Muscle layer of duodenum (tissue), 2 donors: ENCODE results near the gene FBN1.

Experiments
- H3K27ac ChIP-seq: one replicate; pipeline ENCODE4 v1.7.0; 2013; ENCODE audit warnings: mild to moderate bottlenecking, low read length
- H3K27me3 ChIP-seq: one replicate; pipeline ENCODE4 v1.7.0; 2013; ENCODE audit warnings: low read depth, mild to moderate bottlenecking, control low read depth, low read length
- H3K36me3 ChIP-seq, 2 donors: one replicate each; pipeline ENCODE4 v1.7.0; 2013; ENCODE audit warnings: low read length in 2 of 2, control low read depth in 1 of 2, mild to moderate bottlenecking in 1 of 2; ENCODE audit not compliant: insufficient read depth in 2 of 2, control insufficient read depth in 1 of 2
- H3K4me1 ChIP-seq, 2 donors: one replicate each; pipeline ENCODE4 v1.7.0; 2013; ENCODE audit warnings: low read length in 2 of 2, mild to moderate bottlenecking in 2 of 2, control low read depth in 1 of 2, moderate library complexity in 1 of 2; ENCODE audit not compliant: insufficient read depth in 2 of 2, control insufficient read depth in 1 of 2
- H3K4me3 ChIP-seq, 2 donors: one replicate each; pipeline ENCODE4 v1.7.0; 2013; ENCODE audit warnings: low read length in 2 of 2, low read depth in 1 of 2, mild to moderate bottlenecking in 1 of 2
- H3K9me3 ChIP-seq, 2 donors: one replicate each; pipeline ENCODE4 v1.7.0; 2013; ENCODE audit warnings: low read length in 2 of 2, control low read depth in 1 of 2, mild to moderate bottlenecking in 1 of 2; ENCODE audit not compliant: control insufficient read depth in 1 of 2
- donor health status: healthy.

Gene FBN1

GRCh38 chr15:48674876-48675275 lies 29.4 kb upstream of the FBN1 start:
- Histone ChIP-seq H3K9me3 (no peaks in the 10 kb centered on the region), H3K27ac (no peak overlapping the region), H3K4me1 (no peaks in the 10 kb centered on the region), H3K27me3 (no peaks in the 10 kb centered on the region), H3K36me3 (no peaks in the 10 kb centered on the region), H3K4me3 (no peak overlapping the region)

GRCh38 chr15:48672206-48672605 lies 26.7 kb upstream of the FBN1 start:
- Histone ChIP-seq H3K36me3 (no peaks in the 10 kb centered on the region), H3K9me3 (no peaks in the 10 kb centered on the region), H3K27ac (peak overlapping the region; percentile 26), H3K27me3 (no peaks in the 10 kb centered on the region), H3K4me3 (no peak overlapping the region), H3K4me1 (no peaks in the 10 kb centered on the region)

- H3K4me1 ChIP-seq: no peaks in the 10 kb centered on the region
- H3K4me3 ChIP-seq: no peak overlapping the region
- H3K27me3 ChIP-seq: no peaks in the 10 kb centered on the region
- no peaks in the 10 kb centered on the region for H3K9me3 ChIP-seq
- H3K36me3 ChIP-seq: no peaks in the 10 kb centered on the region
- peak overlapping the region; percentile 26 for H3K27ac ChIP-seq
These were observed 25.9 kb upstream of the FBN1 start for GRCh38 chr15:48671103-48672022.

DNA sequence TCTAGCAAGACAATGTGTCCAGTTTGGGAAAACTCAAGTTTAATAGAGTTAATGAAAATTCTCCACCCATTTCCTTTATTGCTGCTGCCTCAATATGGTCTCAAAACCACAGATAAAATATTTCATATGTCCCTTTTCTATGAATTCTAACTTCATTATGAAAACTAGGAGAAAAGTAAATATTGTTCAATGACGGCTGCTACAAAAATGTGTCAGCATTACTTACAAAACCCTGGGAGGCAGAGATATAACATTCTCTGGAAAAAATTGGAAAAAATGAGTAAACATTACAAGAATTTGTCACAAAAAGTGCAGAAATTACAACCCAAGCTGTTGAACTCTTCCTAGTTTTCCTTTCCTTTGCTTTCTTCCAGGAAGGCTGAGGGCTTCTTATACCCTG lies 22.2 kb upstream of the FBN1 start:
- Histone ChIP-seq H3K27ac (no peak overlapping the region), H3K9me3 (no peaks in the 10 kb centered on the region)

GRCh38 chr15:48664436-48664835 lies 18.9 kb upstream of the FBN1 start:
- no peaks in the 10 kb centered on the region for H3K27me3 ChIP-seq
- no peaks in the 10 kb centered on the region for H3K4me1 ChIP-seq
- H3K36me3 ChIP-seq: no peaks in the 10 kb centered on the region
- no peak overlapping the region for H3K27ac ChIP-seq
- H3K9me3 ChIP-seq: no peaks in the 10 kb centered on the region
- no peak overlapping the region for H3K4me3 ChIP-seq

More for the DNA sequence above, 22.2 kb upstream of the FBN1 start:
- Histone ChIP-seq H3K36me3 (no peaks in the 10 kb centered on the region), H3K27me3 (no peaks in the 10 kb centered on the region), H3K4me3 (no peak overlapping the region), H3K4me1 (no peaks in the 10 kb centered on the region)

GRCh38 chr15:48657950-48658591 lies 12.6 kb upstream of the FBN1 start:
- Histone ChIP-seq H3K27ac (no peak overlapping the region), H3K4me1 (no peaks in the 10 kb centered on the region), H3K4me3 (no peak overlapping the region), H3K36me3 (no peaks in the 10 kb centered on the region), H3K27me3 (no peaks in the 10 kb centered on the region), H3K9me3 (no peaks in the 10 kb centered on the region)

GRCh38 chr15:48654801-48655200 lies 9.3 kb upstream of the FBN1 start:
- H3K4me1 ChIP-seq: no peaks in the 10 kb centered on the region
- no peak overlapping the region for H3K27ac ChIP-seq
- H3K27me3 ChIP-seq: no peaks in the 10 kb centered on the region
- H3K36me3 ChIP-seq: no peaks in the 10 kb centered on the region
- no peak overlapping the region for H3K4me3 ChIP-seq
- H3K9me3 ChIP-seq: no peaks in the 10 kb centered on the region

DNA sequence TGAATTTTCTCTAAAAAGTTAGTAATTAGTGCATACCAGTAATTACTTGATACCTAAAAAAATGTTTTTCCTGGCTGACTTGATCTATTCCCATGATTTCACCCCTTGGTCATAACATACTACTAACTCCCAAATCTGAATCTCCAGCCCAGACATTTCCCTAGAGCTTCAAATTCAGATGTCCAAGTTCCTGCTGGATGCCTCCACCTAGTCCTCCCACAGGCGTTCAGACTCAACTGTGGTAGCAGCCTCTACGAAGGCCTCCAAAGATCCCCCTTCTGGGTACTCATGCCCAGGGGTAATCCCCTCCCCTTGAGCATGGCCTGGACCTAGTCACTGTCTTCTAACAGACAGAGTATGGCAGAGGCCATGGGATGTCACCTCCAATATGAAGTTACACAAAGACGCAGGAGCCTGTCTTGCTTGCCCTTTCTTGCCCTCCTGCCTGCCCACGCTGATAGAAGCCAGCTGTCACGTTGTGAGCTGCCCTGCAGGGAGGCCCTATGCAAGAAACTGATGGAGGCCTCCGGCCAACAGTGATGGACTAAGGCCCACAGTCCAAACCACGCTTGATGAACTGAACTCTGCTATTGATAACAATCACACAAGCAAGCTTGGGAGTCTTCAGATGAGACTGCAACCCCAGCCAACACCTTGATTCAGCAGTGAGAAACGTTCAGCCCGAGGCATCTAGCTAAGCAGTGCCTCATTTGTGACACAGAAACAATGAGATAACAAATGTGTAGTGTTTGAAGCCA lies 8.6 kb upstream of the FBN1 start:
- no peaks in the 10 kb centered on the region for H3K27me3 ChIP-seq
- H3K9me3 ChIP-seq: no peaks in the 10 kb centered on the region
- H3K4me1 ChIP-seq: no peaks in the 10 kb centered on the region
- no peak overlapping the region for H3K27ac ChIP-seq
- H3K4me3 ChIP-seq: no peak overlapping the region
- no peaks in the 10 kb centered on the region for H3K36me3 ChIP-seq

DNA sequence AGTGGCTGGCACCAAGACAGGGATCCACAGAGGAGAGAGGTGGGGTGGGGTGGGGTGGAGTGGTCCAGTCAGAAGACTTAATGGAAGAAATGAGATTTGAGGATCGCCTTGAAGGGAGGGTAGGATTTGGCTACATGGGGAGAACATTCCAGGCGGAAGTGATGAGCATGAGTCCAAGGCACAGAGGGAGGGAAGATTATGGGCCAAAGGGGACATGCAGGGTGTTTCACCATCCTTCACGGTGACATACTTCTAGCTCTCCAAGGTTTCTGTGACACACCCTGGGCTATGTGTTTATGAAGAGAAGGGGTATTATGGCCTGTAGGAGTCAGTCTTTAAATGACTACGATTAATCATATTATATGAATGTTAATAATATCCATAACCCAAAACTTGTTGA lies 7.7 kb upstream of the FBN1 start:
- Histone ChIP-seq H3K27ac (no peak overlapping the region), H3K27me3 (no peaks in the 10 kb centered on the region), H3K4me1 (no peaks in the 10 kb centered on the region), H3K4me3 (no peak overlapping the region), H3K9me3 (no peaks in the 10 kb centered on the region), H3K36me3 (no peaks in the 10 kb centered on the region)

GRCh38 chr15:48652510-48653076 lies 7.1 kb upstream of the FBN1 start:
- Histone ChIP-seq H3K36me3 (no peaks in the 10 kb centered on the region), H3K4me1 (no peaks in the 10 kb centered on the region), H3K4me3 (no peak overlapping the region), H3K27me3 (no peaks in the 10 kb centered on the region), H3K9me3 (no peaks in the 10 kb centered on the region), H3K27ac (no peak overlapping the region)

DNA sequence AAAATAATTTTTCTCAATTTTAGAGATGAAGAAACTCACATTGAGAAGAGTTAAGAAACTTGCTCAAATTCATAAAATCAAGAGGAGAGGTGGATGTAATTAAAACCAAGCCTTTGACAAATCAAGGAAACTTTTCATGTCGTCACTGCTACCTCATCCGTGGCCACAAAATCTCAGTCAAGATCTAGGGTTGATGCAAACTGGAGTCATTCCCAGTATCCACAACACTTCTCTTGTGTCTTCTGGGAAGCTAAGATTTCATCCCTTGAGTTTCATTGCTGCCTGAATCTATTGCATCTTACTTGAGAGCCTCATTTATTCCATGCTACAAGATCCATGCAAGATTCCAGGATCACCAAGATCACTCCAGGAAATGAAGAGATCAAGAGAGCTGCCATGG lies 5.4 kb upstream of the FBN1 start:
- no peaks in the 10 kb centered on the region for H3K9me3 ChIP-seq

More for the DNA sequence above, 5.4 kb upstream of the FBN1 start:
- Histone ChIP-seq H3K4me3 (no peak overlapping the region), H3K4me1 (no peaks in the 10 kb centered on the region), H3K27ac (no peak overlapping the region), H3K36me3 (no peaks in the 10 kb centered on the region), H3K27me3 (no peaks in the 10 kb centered on the region)
